ENCODE results near the gene TBC1D24. TPM values are rescaled to one million over a fixed set of nuclear protein-coding genes. Genes with fewer than 3 reads are reported as not detected.

Gene TBC1D24
- total RNA-seq, 1 experiment from 2014 or later, result 24.6 TPM

DNA sequence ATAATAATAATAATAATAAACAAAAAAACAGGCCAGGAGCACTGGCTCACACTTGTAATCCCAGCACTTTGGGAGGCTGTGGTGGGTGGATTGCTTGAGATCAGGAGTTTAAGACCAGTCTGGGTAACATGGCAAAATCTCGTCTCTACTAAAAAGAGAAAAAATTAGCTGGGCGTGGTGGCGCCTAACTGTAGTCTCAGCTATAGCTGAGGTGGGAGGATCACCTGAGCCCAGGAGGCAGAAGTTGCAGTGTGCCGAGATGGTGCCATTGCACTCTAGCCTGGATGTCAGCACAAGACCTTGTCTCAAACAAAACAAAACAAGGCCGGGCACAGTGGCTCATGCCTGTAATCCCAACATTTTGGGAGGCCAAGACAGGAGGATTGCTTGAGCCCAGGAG, 20.1 kb downstream of the TBC1D24 start:
- Histone ChIP-seq H4K20me1 (ENCODE audit: insufficient read depth) (no peaks in the 10 kb centered on the region), H3K4me2 (ENCODE audit: low read length) (no peak overlapping the region), H2AFZ (ENCODE audit: low read depth, low read length, poor library complexity, severe bottlenecking) (no peak overlapping the region), H3K36me3 (ENCODE audit: control insufficient read depth in 1 of 2, insufficient read depth in 2 of 2, low read length in 2 of 2) (no peaks in the 10 kb centered on the region; a peak in 1 of 4 replicates), H3K4me1 (ENCODE audit: control insufficient read depth in 1 of 2, insufficient read depth in 2 of 2, low read length in 2 of 2) (no peaks in the 10 kb centered on the region), H3K27ac (ENCODE audit: low read depth, low read length) (no peak overlapping the region), H3K9me3 (ENCODE audit: control insufficient read depth in 1 of 2, insufficient read depth in 1 of 2, low read depth in 1 of 2, low read length in 2 of 2) (no peaks in the 10 kb centered on the region), H3K9ac (ENCODE audit: low read length) (no peak overlapping the region), H3K27me3 (ENCODE audit: insufficient read depth, low read length) (no peaks in the 10 kb centered on the region), H3K79me2 (ENCODE audit: insufficient read depth, low read length) (peaks cover 14% of the 10 kb centered on the region; the same call in 1 of the 2 replicates), H3K9me2 (ENCODE audit: insufficient read depth) (no peaks in the 10 kb centered on the region), H3K4me3 (replicated peaks in 1 of 2; ENCODE audit: low read depth in 1 of 2, low read length in 2 of 2) (no peak overlapping the region)
- ChIA-PET RAD21 (ENCODE audit: low non-redundant PET in 1 of 2, low total read pairs in 2 of 2, uncharacterized antibody in 2 of 2, unreplicated experiment in 2 of 2) (no interaction called here), CTCF (no interaction called here), POLR2A (no interaction called here)
- TF ChIP-seq REST (IDR thresholded peaks at IDR 0.05; ENCODE audit: low read depth) (no peak), EZH2phosphoT487 (IDR thresholded peaks at IDR 0.05; ENCODE audit: borderline replicate concordance) (no peak), SIN3A (IDR thresholded peaks at IDR 0.05; ENCODE audit: low read depth) (no peak), CBX3 (IDR thresholded peaks at IDR 0.05; ENCODE audit: low read depth) (no peak), ELF1 (IDR thresholded peaks at IDR 0.05; ENCODE audit: borderline replicate concordance, low read depth) (no peak), ZNF274 (IDR thresholded peaks at IDR 0.05; ENCODE audit: low read depth, low read length) (no peak), RAD21 (IDR thresholded peaks at IDR 0.05; ENCODE audit: low read depth) (no peak), ZFX (IDR thresholded peaks at IDR 0.05) (no peak), SRF (IDR thresholded peaks at IDR 0.05; ENCODE audit: low read depth) (no peak), FOSL1 (IDR thresholded peaks at IDR 0.05; ENCODE audit: low read depth) (no peak), POLR2A (IDR thresholded peaks at IDR 0.05; ENCODE audit: borderline replicate concordance, extremely low read depth, insufficient read depth, insufficient read length) (no peak), YY1 (IDR thresholded peaks at IDR 0.05; ENCODE audit: extremely low read depth, insufficient replicate concordance, low read depth, low read length) (no peak), POLR2AphosphoS5 (IDR thresholded peaks at IDR 0.05; ENCODE audit: low read depth, low read length) (no peak), MAX (IDR thresholded peaks at IDR 0.05) (no peak)
- TF ChIP-seq, protein P1, sequence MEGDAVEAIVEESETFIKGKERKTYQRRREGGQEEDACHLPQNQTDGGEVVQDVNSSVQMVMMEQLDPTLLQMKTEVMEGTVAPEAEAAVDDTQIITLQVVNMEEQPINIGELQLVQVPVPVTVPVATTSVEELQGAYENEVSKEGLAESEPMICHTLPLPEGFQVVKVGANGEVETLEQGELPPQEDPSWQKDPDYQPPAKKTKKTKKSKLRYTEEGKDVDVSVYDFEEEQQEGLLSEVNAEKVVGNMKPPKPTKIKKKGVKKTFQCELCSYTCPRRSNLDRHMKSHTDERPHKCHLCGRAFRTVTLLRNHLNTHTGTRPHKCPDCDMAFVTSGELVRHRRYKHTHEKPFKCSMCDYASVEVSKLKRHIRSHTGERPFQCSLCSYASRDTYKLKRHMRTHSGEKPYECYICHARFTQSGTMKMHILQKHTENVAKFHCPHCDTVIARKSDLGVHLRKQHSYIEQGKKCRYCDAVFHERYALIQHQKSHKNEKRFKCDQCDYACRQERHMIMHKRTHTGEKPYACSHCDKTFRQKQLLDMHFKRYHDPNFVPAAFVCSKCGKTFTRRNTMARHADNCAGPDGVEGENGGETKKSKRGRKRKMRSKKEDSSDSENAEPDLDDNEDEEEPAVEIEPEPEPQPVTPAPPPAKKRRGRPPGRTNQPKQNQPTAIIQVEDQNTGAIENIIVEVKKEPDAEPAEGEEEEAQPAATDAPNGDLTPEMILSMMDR (IDR thresholded peaks at IDR 0.05 in 2 of 3, conservative IDR thresholded peaks at IDR 0.05 in 1 of 3; ENCODE audit: borderline replicate concordance in 1 of 3, insufficient read depth in 1 of 3, low read depth in 2 of 3, low read length in 2 of 3), result no peak
- TF ChIP-seq, protein P2, sequence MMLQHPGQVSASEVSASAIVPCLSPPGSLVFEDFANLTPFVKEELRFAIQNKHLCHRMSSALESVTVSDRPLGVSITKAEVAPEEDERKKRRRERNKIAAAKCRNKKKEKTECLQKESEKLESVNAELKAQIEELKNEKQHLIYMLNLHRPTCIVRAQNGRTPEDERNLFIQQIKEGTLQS (IDR thresholded peaks at IDR 0.05), result no peak
- ATAC-seq (no peak), DNase-seq (ENCODE audit: low read depth, low spot score) (no peak)
- intact Hi-C loops (cut with micrococcal nuclease), result no loop called here
- no TSS peak for BruUV-seq (replicated peaks)
